H1 (cell line): ENCODE results near the gene LAMA4. TPM values are rescaled to one million over a fixed set of nuclear protein-coding genes. Genes with fewer than 3 reads are reported as not detected.

Source experiments
- CTCF ChIA-PET: fragments of 300-600 bp; sonication (Branson Sonifier 250); formaldehyde crosslinking; loops from one replicate; lab custom pipeline; 2021; ENCODE audit not compliant: partially characterized antibody; lab: Charles Lee
- POLR2A ChIA-PET: fragments of 300-600 bp; sonication (Branson Sonifier 250); formaldehyde crosslinking; loops from one replicate; lab custom pipeline; 2021; ENCODE audit warnings: inconsistent platforms; ENCODE audit not compliant: partially characterized antibody; lab: Charles Lee
- DNase-seq, 2 experiments: peaks; one replicate each; pipeline versions ENCODE4 v3.0.0 to v3.0.0-alpha.2; 2010 to 2022; ENCODE audit warnings: low spot score in 2 of 2, low read depth in 1 of 2, mixed read lengths in 1 of 2
- FAIRE-seq: peaks from 2 replicates; lab custom pipeline; 2011; peaks lifted over from hg19 to GRCh38; lab: Jason Lieb, UNC
- H2AFZ ChIP-seq: 2 replicates; pipeline ENCODE4 v1.8.1; 2012; ENCODE audit warnings: low read length, inconsistent platforms
- H2AK5ac ChIP-seq: 2 replicates; pipeline ENCODE4 v1.6.1; 2013; ENCODE audit warnings: low read depth, low read length
- H2BK120ac ChIP-seq: replicated peaks from 2 replicates; pipeline ENCODE3; 2013; ENCODE audit warnings: low read depth, low read length, inconsistent platforms
- H2BK12ac ChIP-seq: 2 replicates; pipeline ENCODE4 v1.6.1; 2013; ENCODE audit warnings: low read depth, low read length
- H2BK15ac ChIP-seq: 2 replicates; pipeline ENCODE4 v1.6.1; 2013; ENCODE audit warnings: low read length
- H2BK20ac ChIP-seq: 2 replicates; pipeline ENCODE4 v1.6.1; 2013; ENCODE audit warnings: low read length
- H2BK5ac ChIP-seq: 2 replicates; pipeline ENCODE4 v1.6.1; 2013; ENCODE audit warnings: low read depth, low read length
- H3K14ac ChIP-seq: 2 replicates; pipeline ENCODE4 v1.6.1; 2013; ENCODE audit warnings: inconsistent platforms; ENCODE audit not compliant: insufficient read length
- H3K18ac ChIP-seq: 2 replicates; pipeline ENCODE4 v1.6.1; 2013; ENCODE audit warnings: low read length; ENCODE audit errors: extremely low read depth
- H3K23ac ChIP-seq: 2 replicates; pipeline ENCODE4 v1.6.1; 2013; ENCODE audit warnings: inconsistent platforms; ENCODE audit not compliant: insufficient read length
- H3K23me2 ChIP-seq: 2 replicates; pipeline ENCODE4 v1.6.1; 2013; ENCODE audit warnings: low read depth, low read length
- H3K27ac ChIP-seq: 2 replicates; pipeline ENCODE4 v1.6.1; 2011; ENCODE audit warnings: low read depth, low read length, inconsistent platforms
- H3K27me3 ChIP-seq, 4 experiments: replicated peaks in 1 of 4; 1 replicate in 1 of 4; 2 replicates in 3 of 4; pipeline versions ENCODE4 v1.6.1 to v1.8.1; 2011 to 2013; ENCODE audit warnings: low read length in 3 of 4, mild to moderate bottlenecking in 3 of 4, inconsistent platforms in 2 of 4, mixed read lengths in 2 of 4, moderate library complexity in 1 of 4; ENCODE audit not compliant: control insufficient read depth in 3 of 4, insufficient read depth in 3 of 4; ENCODE audit errors: extremely low read depth in 1 of 4
- H3K36me3 ChIP-seq, 4 experiments: 2 replicates each; pipeline versions ENCODE4 v1.6.1 to v1.8.1; 2011 to 2013; ENCODE audit warnings: mild to moderate bottlenecking in 4 of 4, low read length in 3 of 4, moderate library complexity in 2 of 4, control low read depth in 1 of 4, inconsistent platforms in 1 of 4; ENCODE audit not compliant: insufficient read depth in 4 of 4, control insufficient read depth in 2 of 4
- H3K4ac ChIP-seq: replicated peaks from 2 replicates; pipeline ENCODE3; 2013; ENCODE audit warnings: low read length, low read depth, mixed read lengths, inconsistent platforms; ENCODE audit not compliant: insufficient read length
- H3K4me1 ChIP-seq, 4 experiments: replicated peaks in 1 of 4; 1 replicate in 1 of 4; 2 replicates in 3 of 4; pipeline versions ENCODE4 v1.6.1 to v1.8.1; 2011 to 2013; ENCODE audit warnings: low read length in 3 of 4, inconsistent platforms in 2 of 4, mixed read lengths in 1 of 4; ENCODE audit not compliant: insufficient read depth in 4 of 4, control insufficient read depth in 3 of 4
- H3K4me2 ChIP-seq, 2 experiments: 2 replicates each; pipeline versions ENCODE4 v1.6.1 to v1.8.1; 2011 to 2013; ENCODE audit warnings: low read depth in 2 of 2, low read length in 2 of 2, control low read depth in 1 of 2, inconsistent platforms in 1 of 2, mild to moderate bottlenecking in 1 of 2; ENCODE audit not compliant: insufficient read depth in 1 of 2
- H3K4me3 ChIP-seq, 4 experiments: fragments of 200-600, 300-600 bp in 1 of 4; sonication (generic), shearing (Covaris generic), sonication (Bioruptor Twin) in 1 of 4; 2 replicates each; pipeline versions ENCODE4 v1.5.1 to v1.8.1; 2011 to 2016; ENCODE audit warnings: low read length in 4 of 4, low read depth in 3 of 4, control low read depth in 2 of 4, inconsistent platforms in 2 of 4, mild to moderate bottlenecking in 2 of 4, mixed read lengths in 1 of 4, moderate library complexity in 1 of 4; ENCODE audit not compliant: insufficient read depth in 2 of 4; ENCODE audit errors: extremely low read depth in 1 of 4
- H3K56ac ChIP-seq: replicated peaks from 2 replicates; pipeline ENCODE3; 2013; ENCODE audit warnings: low read depth, mild to moderate bottlenecking, mixed read lengths, low read length, inconsistent platforms; ENCODE audit not compliant: insufficient read length
- H3K79me1 ChIP-seq: 2 replicates; pipeline ENCODE4 v1.6.1; 2013; ENCODE audit warnings: low read depth, low read length, control low read depth
- H3K79me2 ChIP-seq, 2 experiments: 2 replicates each; pipeline versions ENCODE4 v1.6.1 to v1.8.1; 2012 to 2013; ENCODE audit warnings: low read length in 2 of 2, mild to moderate bottlenecking in 2 of 2, inconsistent platforms in 1 of 2; ENCODE audit not compliant: insufficient read depth in 2 of 2, control insufficient read depth in 1 of 2
- H3K9ac ChIP-seq, 4 experiments: replicated peaks in 1 of 4; 1 replicate in 1 of 4; 2 replicates in 3 of 4; pipeline versions ENCODE4 v1.6.1 to v1.8.1; 2011 to 2013; ENCODE audit warnings: low read depth in 3 of 4, low read length in 3 of 4, control low read depth in 2 of 4, mild to moderate bottlenecking in 2 of 4, moderate library complexity in 2 of 4, inconsistent platforms in 1 of 4; ENCODE audit errors: extremely low read depth in 1 of 4
- H3K9me3 ChIP-seq, 2 experiments: 2 replicates each; pipeline versions ENCODE4 v1.6.1 to v1.8.1; 2012 to 2013; ENCODE audit warnings: mild to moderate bottlenecking in 2 of 2, moderate library complexity in 2 of 2, control low read depth in 1 of 2, inconsistent platforms in 1 of 2, low read depth in 1 of 2, low read length in 1 of 2, mixed read lengths in 1 of 2; ENCODE audit not compliant: insufficient read depth in 2 of 2
- H4K20me1 ChIP-seq, 2 experiments: replicated peaks in 1 of 2; 2 replicates each; pipeline versions ENCODE3 to v1.8.1; 2011 to 2013; ENCODE audit warnings: inconsistent platforms in 2 of 2, low read length in 2 of 2, mild to moderate bottlenecking in 1 of 2; ENCODE audit not compliant: insufficient read depth in 2 of 2, control insufficient read depth in 1 of 2
- H4K5ac ChIP-seq: 2 replicates; pipeline ENCODE4 v1.6.1; 2013; ENCODE audit warnings: low read length, low read depth, mixed read lengths, inconsistent platforms; ENCODE audit not compliant: insufficient read length
- H4K8ac ChIP-seq: 2 replicates; pipeline ENCODE4 v1.8.0; 2013; ENCODE audit warnings: mild to moderate bottlenecking, moderate library complexity, low read length, inconsistent platforms; ENCODE audit not compliant: insufficient read depth; ENCODE audit errors: extremely low read depth
- H4K91ac ChIP-seq: replicated peaks from 2 replicates; pipeline ENCODE3; 2013; ENCODE audit warnings: low read length, mixed read lengths, inconsistent platforms; ENCODE audit not compliant: insufficient read length
- CREB1 ChIP-seq: IDR thresholded peaks from 2 replicates; pipeline ENCODE4 v1.6.1; 2012; ENCODE audit warnings: inconsistent platforms
- CTCF ChIP-seq, 3 experiments: IDR thresholded peaks; 1 replicate in 2 of 3; 2 replicates in 1 of 3; pipeline versions ENCODE4 v1.5.1 to v1.6.1; 2011; ENCODE audit warnings: low read length in 3 of 3, mild to moderate bottlenecking in 3 of 3, inconsistent platforms in 2 of 3, low read depth in 1 of 3, moderate library complexity in 1 of 3; ENCODE audit not compliant: insufficient read depth in 1 of 3; ENCODE audit errors: control extremely low read depth in 1 of 3
- MAX ChIP-seq: IDR thresholded peaks from 2 replicates; pipeline ENCODE4 v1.6.1; 2012; ENCODE audit warnings: inconsistent platforms
- RAD21 ChIP-seq, 2 experiments: IDR thresholded peaks in 1 of 2; conservative IDR thresholded peaks in 1 of 2; 2 replicates each; pipeline ENCODE4 v1.6.1; 2011; ENCODE audit warnings: low read depth in 2 of 2, low read length in 2 of 2, improper control_type of control experiment in 1 of 2, inconsistent platforms in 1 of 2, mild to moderate bottlenecking in 1 of 2, moderate library complexity in 1 of 2
- WGBS, 2 experiments: shearing (Covaris generic) in 1 of 2; methylation state at CpG; one replicate each; pipeline versions ENCODE4 v1.1.6 to v1.1.7; 2013 to 2015; ENCODE audit warnings: low lambda C conversion rate in 2 of 2, mixed read lengths in 2 of 2, inconsistent platforms in 1 of 2, low coverage in 1 of 2, missing lambda C conversion rate in 1 of 2; ENCODE audit not compliant: insufficient replicate concordance in 2 of 2, insufficient coverage in 1 of 2, insufficient read length in 1 of 2; ENCODE audit errors: extremely low coverage in 1 of 2, missing lambda C conversion rate in 1 of 2; 5-methylcytosine and 5-hydroxymethylcytosine counted together
- polyA plus RNA-seq, 7 experiments: library from polyadenylated mRNA; depleted of rRNA in 3 of 7; stranded (reverse) in 5 of 7; unstranded in 2 of 7; fragments of >200 nt in 5 of 7; fragments of 200-250 nt in 2 of 7; gene quantifications; 1 replicate in 5 of 7; 2 replicates in 1 of 7; 4 replicates in 1 of 7; pipeline versions ENCODE4 v1.2.1 to v1.2.3, GENCODE V29; 2011 to 2013; ENCODE audit warnings: missing spikeins in 2 of 7, mixed read lengths in 2 of 7
- total RNA-seq: library from RNA; stranded (reverse); fragmentation: NEBNext Ultra II Directional; extraction: Animal tissue kit (Norgen Biotek cat#: 25700); gene quantifications from 2 replicates; pipeline ENCODE4 v1.2.1, GENCODE V29; 2021

LAMA4 gene
- total and polyA plus RNA-seq, 2 of the 8 experiments (the other 6 are each of a cell fraction or from before 2014, with no cell fraction given): 0.95 to 1.5 TPM

- Histone ChIP-seq H3K4me3 (no peak overlapping the region), H3K79me2 (no peaks in the 10 kb centered on the region), H4K8ac (no peak overlapping the region), H2BK12ac (no peak overlapping the region), H4K20me1 (no peaks in the 10 kb centered on the region), H3K18ac (no peak overlapping the region), H3K4me1 (no peaks in the 10 kb centered on the region), H3K9me3 (no peaks in the 10 kb centered on the region), H2BK120ac (no peak overlapping the region), H3K9ac (no peak overlapping the region), H3K23me2 (no peaks in the 10 kb centered on the region), H3K27me3 (no peaks in the 10 kb centered on the region), H3K4me2 (no peak overlapping the region), H2BK20ac (no peak overlapping the region), H2AFZ (no peak overlapping the region), H3K23ac (no peak overlapping the region), H4K5ac (no peak overlapping the region), H4K91ac (no peak overlapping the region), H3K27ac (no peak overlapping the region), H2BK15ac (no peak overlapping the region), H3K79me1 (no peaks in the 10 kb centered on the region), H3K56ac (no peak overlapping the region), H3K14ac (no peak overlapping the region), H3K36me3 (no peaks in the 10 kb centered on the region), H2AK5ac (no peak overlapping the region), H3K4ac (no peak overlapping the region), H2BK5ac (no peak overlapping the region)
- FAIRE-seq: no peak
- DNase-seq: no peak
- CTCF ChIA-PET: no interaction called here
- no peak for TF ChIP-seq CREB1
- TF ChIP-seq RAD21 (IDR thresholded peaks at IDR 0.05 in 1 of 2, conservative IDR thresholded peaks at IDR 0.05 in 1 of 2; ENCODE audit: low read depth in 2 of 2, low read length in 2 of 2): 0 out of 4 replicates have a peak, but pooled peaks of 1 of the 2 experiments have one; percentile 9
- peak; percentile 3 to 16 (median 5); a peak in 2 of 4 replicates for TF ChIP-seq CTCF (IDR thresholded peaks at IDR 0.05; ENCODE audit: control extremely low read depth in 1 of 3, insufficient read depth in 1 of 3, low read depth in 1 of 3, low read length in 3 of 3)
- TF ChIP-seq MAX: no peak
- POLR2A ChIA-PET: no interaction called here
- WGBS, 2 experiments: 89% methylated on average over 6 of the region's 6 CpGs; no CpG with 5 or more reads in 1 of the 2 experiments
Measured at GRCh38 chr6:112148103-112148502, 106.3 kb downstream of the LAMA4 start.
